PC-9 (cell line): Measurements from ENCODE around the gene SYAP1. TPM values are rescaled to one million over a fixed set of nuclear protein-coding genes. Genes with fewer than 3 reads are reported as not detected.

Experiments used
- BruUV-seq: library from RNA; stranded (reverse); fragments of 400-500 nt; replicated peaks from 2 replicates; lab custom pipeline; 2021; lab: Mats Ljungman, UMichigan
- CTCF ChIA-PET: fragments of 300-600 bp; sonication (Branson Sonifier 250); formaldehyde crosslinking; loops from one replicate; lab custom pipeline; 2022; ENCODE audit warnings: antibody characterized with exemption; lab: Charles Lee
- POLR2A ChIA-PET: fragments of 300-600 bp; sonication (Branson Sonifier 250); formaldehyde crosslinking; loops from one replicate; lab custom pipeline; 2022; ENCODE audit warnings: antibody characterized with exemption; ENCODE audit not compliant: unreplicated experiment; lab: Charles Lee
- DNase-seq, 2 experiments: peaks; one replicate each; pipeline versions ENCODE4 v3.0.0 to v3.0.0-alpha.2; 2015 to 2022; ENCODE audit warnings: mixed read lengths in 1 of 2
- H2AFZ ChIP-seq: fragments of 200-600 bp; sonication (generic); 2 replicates; pipeline ENCODE4 v1.8.1; 2017; ENCODE audit warnings: antibody characterized with exemption
- H3F3A ChIP-seq: fragments of 200-600 bp; sonication (generic); 2 replicates; pipeline ENCODE4 v1.8.1; 2017; ENCODE audit warnings: antibody characterized with exemption, mild to moderate bottlenecking, low read depth; ENCODE audit not compliant: insufficient read depth
- H3K27ac ChIP-seq: fragments of 200-600 bp; sonication (generic); 2 replicates; pipeline ENCODE4 v1.6.1; 2016; ENCODE audit warnings: mixed run types
- H3K27me3 ChIP-seq: fragments of 200-600 bp; sonication (generic); 2 replicates; pipeline ENCODE4 v1.6.1; 2016; ENCODE audit warnings: low read depth, mixed run types; ENCODE audit not compliant: insufficient read depth
- H3K36me3 ChIP-seq: fragments of 200-600 bp; sonication (generic); 2 replicates; pipeline ENCODE4 v1.6.1; 2016; ENCODE audit warnings: low read depth, mixed run types
- H3K4me1 ChIP-seq: fragments of 200-600 bp; sonication (generic); replicated peaks from 2 replicates; pipeline ENCODE4 v1.6.1; 2016; ENCODE audit warnings: mixed run types; ENCODE audit not compliant: insufficient read depth
- H3K4me2 ChIP-seq: fragments of 200-600 bp; sonication (generic); 2 replicates; pipeline ENCODE4 v1.6.1; 2017; ENCODE audit warnings: mixed run types
- H3K4me3 ChIP-seq: fragments of 200-600 bp; sonication (generic); 2 replicates; pipeline ENCODE4 v1.6.1; 2016; ENCODE audit warnings: mixed run types
- H3K79me2 ChIP-seq: fragments of 200-600 bp; sonication (generic); 2 replicates; pipeline ENCODE4 v1.6.1; 2017; ENCODE audit warnings: low read depth, mixed run types
- H3K9me2 ChIP-seq: fragments of 200-600 bp; sonication (generic); 2 replicates; pipeline ENCODE4 v1.8.1; 2017; ENCODE audit warnings: mild to moderate bottlenecking; ENCODE audit not compliant: insufficient read depth
- H3K9me3 ChIP-seq: fragments of 200-600 bp; sonication (generic); 2 replicates; pipeline ENCODE4 v1.8.1; 2016; ENCODE audit warnings: low read depth; ENCODE audit not compliant: insufficient read depth
- H4K20me1 ChIP-seq: fragments of 200-600 bp; sonication (generic); 2 replicates; pipeline ENCODE4 v1.8.1; 2017; ENCODE audit not compliant: insufficient read depth
- EZH2 ChIP-seq: fragments of 200-600 bp; sonication (generic); IDR thresholded peaks from 2 replicates; pipeline ENCODE4 v1.8.0; 2017; ENCODE audit warnings: antibody characterized with exemption, low read depth
- intact Hi-C: fragments of 100-400 bp; cut with micrococcal nuclease; formaldehyde crosslinking; loops from one replicate; pipeline ENCODE4 v1.10.0; 2022; ENCODE audit not compliant: unreplicated experiment
- total RNA-seq: library from RNA; stranded (reverse); gene quantifications from 2 replicates; pipeline ENCODE4 v1.2.3, GENCODE V29; 2021
- TF ChIP-seq, protein P1 (sequence below): fragments of 200-600 bp; sonication (generic); conservative IDR thresholded peaks from 2 replicates; pipeline ENCODE4 v1.6.1; 2017; ENCODE audit warnings: mixed run types, antibody characterized with exemption, mild to moderate bottlenecking, moderate library complexity

SYAP1 gene
- total RNA-seq, 1 experiment from 2014 or later: 41.2 TPM

- BruUV-seq: no TSS peak
- POLR2A ChIA-PET: no interaction called here
- CTCF ChIA-PET: no interaction called here
Observed at GRCh38 chrX:16696956-16697355, 22.5 kb upstream of the SYAP1 start.

GRCh38 chrX:16699389-16699788, 20.0 kb upstream of the SYAP1 start:
- H2AFZ ChIP-seq: no peak overlapping the region
- intact Hi-C loops: loop anchor here (5.0 kb wide), 1 partner anchor 1012 kb away; no protein-coding TSS in a partner anchor
- BruUV-seq: no TSS peak

More at GRCh38 chrX:16696956-16697355, 22.5 kb upstream of the SYAP1 start:
- DNase-seq: no peak
- intact Hi-C loops: loop anchor here (5.0 kb wide), 1 partner anchor 1010 kb away; no protein-coding TSS in a partner anchor
- Histone ChIP-seq H3F3A (no peaks in the 10 kb centered on the region), H3K4me2 (no peak overlapping the region), H3K36me3 (no peaks in the 10 kb centered on the region), H3K9me2 (no peaks in the 10 kb centered on the region), H3K4me1 (no peaks in the 10 kb centered on the region), H4K20me1 (no peaks in the 10 kb centered on the region), H2AFZ (no peak overlapping the region), H3K27ac (no peak overlapping the region), H3K27me3 (no peaks in the 10 kb centered on the region), H3K4me3 (no peak overlapping the region), H3K79me2 (no peaks in the 10 kb centered on the region), H3K9me3 (no peaks in the 10 kb centered on the region)
- TF ChIP-seq EZH2: no peak
- TF ChIP-seq, protein P1, sequence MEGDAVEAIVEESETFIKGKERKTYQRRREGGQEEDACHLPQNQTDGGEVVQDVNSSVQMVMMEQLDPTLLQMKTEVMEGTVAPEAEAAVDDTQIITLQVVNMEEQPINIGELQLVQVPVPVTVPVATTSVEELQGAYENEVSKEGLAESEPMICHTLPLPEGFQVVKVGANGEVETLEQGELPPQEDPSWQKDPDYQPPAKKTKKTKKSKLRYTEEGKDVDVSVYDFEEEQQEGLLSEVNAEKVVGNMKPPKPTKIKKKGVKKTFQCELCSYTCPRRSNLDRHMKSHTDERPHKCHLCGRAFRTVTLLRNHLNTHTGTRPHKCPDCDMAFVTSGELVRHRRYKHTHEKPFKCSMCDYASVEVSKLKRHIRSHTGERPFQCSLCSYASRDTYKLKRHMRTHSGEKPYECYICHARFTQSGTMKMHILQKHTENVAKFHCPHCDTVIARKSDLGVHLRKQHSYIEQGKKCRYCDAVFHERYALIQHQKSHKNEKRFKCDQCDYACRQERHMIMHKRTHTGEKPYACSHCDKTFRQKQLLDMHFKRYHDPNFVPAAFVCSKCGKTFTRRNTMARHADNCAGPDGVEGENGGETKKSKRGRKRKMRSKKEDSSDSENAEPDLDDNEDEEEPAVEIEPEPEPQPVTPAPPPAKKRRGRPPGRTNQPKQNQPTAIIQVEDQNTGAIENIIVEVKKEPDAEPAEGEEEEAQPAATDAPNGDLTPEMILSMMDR: no peak

GRCh38 chrX:16700734-16701133, 18.7 kb upstream of the SYAP1 start:
- H3K4me2 ChIP-seq: no peak overlapping the region
- H4K20me1 ChIP-seq: no peaks in the 10 kb centered on the region
- H3K4me1 ChIP-seq: no peaks in the 10 kb centered on the region
- BruUV-seq: no TSS peak
- DNase-seq: no peak
- no peaks in the 10 kb centered on the region for H3K9me3 ChIP-seq
- ChIA-PET CTCF (no interaction called here), POLR2A (no interaction called here)
- no peaks in the 10 kb centered on the region for H3F3A ChIP-seq
- no peak overlapping the region for H3K4me3 ChIP-seq
- H3K79me2 ChIP-seq: no peaks in the 10 kb centered on the region
- H3K36me3 ChIP-seq: no peaks in the 10 kb centered on the region
- H3K27ac ChIP-seq: no peak overlapping the region
- H3K9me2 ChIP-seq: no peaks in the 10 kb centered on the region
- TF ChIP-seq EZH2: no peak
- TF ChIP-seq, protein P1: no peak
- H3K27me3 ChIP-seq: no peaks in the 10 kb centered on the region
- H2AFZ ChIP-seq: no peak overlapping the region
- intact Hi-C loops: no loop called here

More at GRCh38 chrX:16699389-16699788, 20.0 kb upstream of the SYAP1 start:
- Histone ChIP-seq H4K20me1 (no peaks in the 10 kb centered on the region), H3K27me3 (no peaks in the 10 kb centered on the region), H3K4me3 (no peak overlapping the region), H3F3A (no peaks in the 10 kb centered on the region), H3K79me2 (no peaks in the 10 kb centered on the region), H3K4me1 (no peaks in the 10 kb centered on the region), H3K4me2 (no peak overlapping the region), H3K27ac (no peak overlapping the region), H3K9me3 (no peaks in the 10 kb centered on the region), H3K36me3 (no peaks in the 10 kb centered on the region), H3K9me2 (no peaks in the 10 kb centered on the region)
- no peak for DNase-seq
- TF ChIP-seq, protein P1: no peak
- TF ChIP-seq EZH2: no peak
- CTCF ChIA-PET: no interaction called here
- POLR2A ChIA-PET: interaction anchor here (0.6 kb wide), 1 partner anchor 82 kb away, joined by 11 read pairs; no protein-coding TSS in a partner anchor
